GM21529 (cell line): ENCODE data around the gene RNASET2.
A peak's percentile ranks its signal among the peaks of the same experiment; 100 is the strongest.
"Not testable (repeated sequence)": the region's sequence is repeated elsewhere in the genome, so short reads cannot be mapped to it uniquely, and the experiment has no call there.

Experiments
- ATAC-seq: cut with Tn5 transposase; IDR thresholded peaks from one replicate; pipeline ENCODE4 v1.9.1; 2021; ENCODE audit not compliant: unreplicated experiment

RNASET2 gene

DNA sequence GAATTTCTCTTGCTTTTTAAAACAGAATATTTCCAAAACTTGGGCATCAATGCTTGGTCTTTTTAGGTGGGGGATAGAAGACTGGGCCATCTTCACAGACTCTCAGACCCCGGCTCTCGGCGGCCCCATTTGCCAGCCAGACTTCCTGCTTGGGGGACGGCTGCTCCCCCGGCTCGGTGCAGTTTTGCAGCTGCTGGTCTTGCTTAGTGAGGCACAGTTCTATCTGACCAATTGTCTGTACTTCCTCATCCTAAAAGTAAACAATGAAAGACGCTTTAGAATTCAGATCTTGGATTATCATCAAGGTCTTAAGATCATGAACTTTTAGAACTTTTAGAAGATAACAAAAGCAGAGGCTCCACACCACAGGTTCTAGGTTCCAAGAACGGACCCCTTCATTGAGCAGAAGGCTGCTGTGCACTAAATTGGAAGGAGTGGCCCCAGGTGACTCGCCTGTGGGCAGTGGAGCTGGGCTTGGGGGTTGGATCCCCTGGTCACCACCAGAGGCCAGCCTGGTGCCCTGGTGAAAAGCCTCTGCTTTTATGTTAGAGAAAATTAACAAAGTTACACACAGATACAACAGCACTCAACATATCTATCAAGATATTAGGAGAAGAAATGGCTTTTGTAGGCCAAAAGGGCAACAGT, 26.7 kb downstream of the RNASET2 start:
- ATAC-seq, result no peak

DNA sequence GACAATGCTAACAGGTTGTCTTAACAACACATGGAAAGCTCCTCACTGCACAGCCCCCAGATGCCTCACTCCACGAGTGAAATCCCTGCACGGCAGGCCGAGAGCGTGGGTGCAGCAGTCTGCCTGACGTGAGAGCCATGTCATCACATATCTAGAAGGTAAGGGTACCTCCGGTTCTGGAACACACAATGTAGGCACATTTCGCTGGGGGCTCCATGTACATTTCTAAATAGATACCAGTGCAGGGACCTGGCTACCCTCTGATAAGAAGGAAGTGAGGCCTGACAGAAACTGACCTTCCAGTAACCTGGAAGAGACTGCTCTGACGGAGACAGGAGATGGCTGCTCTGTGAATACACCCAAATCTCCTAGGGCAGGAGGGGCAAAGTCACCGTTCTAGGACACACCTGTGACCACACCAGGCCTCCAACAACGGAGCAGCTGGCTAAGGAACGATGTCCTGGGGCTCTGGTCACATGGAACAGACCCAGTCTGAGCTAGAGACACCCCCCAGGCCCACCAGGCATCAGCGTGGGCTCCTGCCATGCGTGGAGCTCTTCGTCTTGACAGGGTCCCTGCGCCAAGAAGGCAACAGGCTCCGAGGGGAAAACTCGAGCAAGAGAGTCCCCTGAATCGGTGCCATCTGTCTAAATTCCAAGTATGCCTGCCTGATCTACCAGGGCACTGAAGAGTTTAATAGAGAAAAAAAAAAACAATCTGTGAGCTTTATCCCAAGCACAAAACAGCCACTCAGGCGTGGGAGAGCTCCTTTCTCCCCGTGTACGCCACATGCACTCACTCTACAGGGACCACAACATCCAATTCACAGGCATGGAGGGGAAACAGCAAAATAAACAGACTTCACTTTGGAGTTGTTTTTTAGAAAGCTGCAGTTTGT, 27.5 kb downstream of the RNASET2 start:
- ATAC-seq, result no peak

DNA sequence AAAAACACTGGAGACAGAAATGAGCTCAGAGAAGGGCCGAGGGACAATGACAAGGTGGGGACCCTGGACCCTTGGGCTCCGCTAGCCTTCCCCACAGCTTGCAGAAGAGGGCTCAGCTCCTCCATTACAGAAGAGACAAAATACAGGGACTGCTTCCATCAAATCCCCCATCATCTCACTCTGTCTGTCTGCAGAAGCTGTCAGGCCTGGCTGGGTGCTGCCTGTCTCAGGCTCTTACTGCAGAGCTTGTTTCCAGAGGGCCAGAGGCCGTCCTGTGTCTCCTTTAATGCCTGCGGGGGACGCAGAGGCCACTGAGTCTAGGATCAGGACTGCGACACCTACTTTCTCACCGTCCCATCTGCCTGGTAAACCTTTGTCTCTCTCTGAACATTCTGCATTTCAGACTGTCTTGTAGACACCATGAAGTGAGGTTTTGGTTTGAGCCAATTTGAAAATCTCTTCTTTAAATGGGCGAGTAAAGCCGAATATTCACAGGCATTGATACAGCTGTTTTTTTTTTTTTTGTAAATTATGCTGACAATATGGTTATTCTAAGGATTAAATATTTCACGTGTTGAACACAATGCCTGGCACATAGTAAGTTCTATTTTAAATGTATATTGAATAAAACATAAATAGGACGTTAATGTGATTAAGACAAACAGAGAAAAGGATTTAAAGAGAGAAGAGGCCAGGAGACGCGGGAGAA, 28.3 kb downstream of the RNASET2 start:
- no peak for ATAC-seq

DNA sequence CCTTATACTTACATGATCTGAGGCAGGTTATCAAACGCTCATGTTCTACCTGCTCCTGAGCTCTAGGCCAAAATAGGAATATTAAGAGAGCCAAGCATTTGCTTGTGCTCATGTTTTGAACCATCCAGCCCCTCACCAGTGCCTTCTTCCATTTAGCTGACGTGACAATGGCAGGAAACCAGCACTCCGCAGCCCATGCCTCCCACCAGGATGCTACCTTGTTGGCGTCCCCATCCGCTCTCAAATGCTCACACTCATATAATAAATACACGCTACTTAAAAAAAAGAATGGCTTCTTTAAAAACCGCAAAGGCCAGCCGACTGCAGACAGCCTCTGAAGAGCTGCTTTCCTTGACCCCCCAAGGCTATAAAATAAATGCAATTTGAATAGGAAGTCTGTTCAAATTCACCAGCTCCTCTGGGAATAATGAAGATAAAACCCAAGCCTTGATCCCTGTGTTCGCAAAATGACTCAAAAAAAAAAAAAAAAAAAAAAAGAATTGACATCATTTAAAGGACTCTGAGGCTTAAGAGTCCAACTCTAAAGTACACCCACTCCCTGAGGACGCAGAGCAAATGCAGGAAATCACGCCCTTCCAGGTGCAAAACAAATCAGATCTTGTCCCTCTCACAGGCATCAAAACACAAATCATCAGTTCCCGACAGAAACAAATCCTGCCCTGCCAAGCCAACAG, 29.0 kb downstream of the RNASET2 start:
- ATAC-seq, result no peak

DNA sequence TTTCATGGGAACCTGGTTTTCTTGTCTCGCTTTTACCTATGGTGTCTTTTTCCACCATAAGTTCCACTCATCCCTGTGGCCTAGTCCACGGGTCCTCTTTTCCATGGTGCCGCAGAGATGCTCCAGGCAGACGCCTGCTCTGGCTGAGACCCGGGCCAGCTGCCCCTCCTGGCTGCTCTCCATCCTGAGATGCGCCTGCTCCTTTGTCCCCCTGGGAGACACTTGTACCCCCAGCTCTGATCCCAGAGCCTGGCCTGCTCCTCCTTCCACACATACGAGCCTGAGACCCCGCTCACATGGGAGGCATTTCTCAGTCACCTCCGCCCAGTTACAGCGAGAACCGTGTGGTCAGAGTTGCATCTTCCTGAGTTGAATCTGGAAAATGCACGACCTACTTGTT, 29.6 kb downstream of the RNASET2 start:
- ATAC-seq, result no peak

DNA sequence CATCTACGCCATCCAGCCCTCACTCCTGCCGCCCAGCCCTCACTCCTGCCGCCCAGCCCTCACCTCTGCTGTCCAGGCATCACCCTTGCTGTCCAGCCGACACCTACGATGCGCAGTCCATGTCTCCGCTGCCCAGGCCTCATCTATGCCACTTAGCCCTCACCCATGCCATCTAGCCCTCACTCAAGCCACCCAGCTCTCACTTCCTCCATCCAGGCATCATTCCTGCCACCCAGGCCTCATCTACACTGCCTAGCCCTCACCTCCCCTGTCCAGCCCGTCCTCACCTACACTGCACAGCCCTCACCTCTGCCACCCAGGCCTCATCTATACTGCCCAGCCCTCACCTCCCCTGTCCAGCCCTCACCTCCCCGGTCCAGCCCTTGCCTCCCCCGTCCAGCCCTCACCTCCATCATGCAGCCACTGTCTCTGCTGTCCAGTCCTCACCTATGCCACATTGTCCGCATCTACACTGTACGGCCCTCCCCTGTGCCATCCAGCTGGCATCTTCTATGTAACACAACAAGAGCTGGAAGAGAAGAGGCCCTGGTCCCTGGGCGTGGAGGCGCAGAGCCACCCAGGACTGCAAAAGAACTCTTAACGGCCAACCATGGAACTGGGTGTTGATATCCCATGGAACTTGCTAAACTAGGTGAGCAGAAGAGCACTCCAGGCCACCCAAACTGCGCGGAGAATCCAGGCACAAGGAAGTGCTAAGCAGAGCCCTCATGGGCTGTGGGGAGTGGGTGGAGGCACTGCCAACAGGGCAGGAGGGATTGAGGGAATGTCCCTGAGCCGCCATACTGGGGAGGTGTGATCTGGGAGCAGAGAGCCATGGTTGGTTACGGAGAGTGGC, 31.0 kb downstream of the RNASET2 start:
- ATAC-seq, result no peak

DNA sequence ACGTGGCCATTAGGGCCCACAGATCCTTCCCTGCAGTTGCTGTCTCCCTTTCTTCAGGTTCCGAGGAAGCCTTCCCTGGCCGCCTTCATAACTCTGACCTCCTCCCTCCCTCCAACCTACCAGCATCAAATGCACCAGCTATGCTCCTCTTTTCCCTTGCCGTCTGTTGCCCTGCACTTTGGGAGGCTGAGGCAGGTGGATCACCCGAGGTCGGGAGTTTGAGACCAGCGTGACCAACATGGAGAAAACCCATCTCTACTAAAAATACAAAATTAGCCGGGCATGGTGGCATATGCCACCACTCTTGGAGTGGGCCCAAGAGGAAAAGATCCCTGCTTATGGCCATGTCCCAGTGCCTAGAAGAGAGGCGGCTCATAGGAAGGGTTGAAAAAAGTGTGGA, 31.8 kb downstream of the RNASET2 start:
- ATAC-seq, result no peak

DNA sequence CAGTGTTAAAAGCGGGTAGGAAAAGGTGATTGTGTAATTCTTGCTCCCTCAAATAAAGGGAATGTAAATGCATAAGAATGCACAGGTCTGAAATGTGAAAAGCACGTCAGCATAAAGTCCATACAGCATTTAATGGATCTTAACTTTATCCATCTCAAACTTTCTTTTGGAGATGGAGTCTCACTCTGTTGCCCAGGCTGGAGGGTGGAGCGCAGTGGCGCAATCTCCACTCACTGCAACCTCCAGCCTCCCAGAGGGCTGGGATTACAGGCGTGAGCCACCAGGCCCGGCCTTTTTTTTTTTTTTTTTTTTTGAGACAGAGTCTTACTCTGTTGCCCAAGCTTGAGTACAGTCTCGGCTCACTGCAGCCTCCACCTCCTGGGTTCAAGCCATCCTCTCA, 33.4 kb downstream of the RNASET2 start:
- no peak for ATAC-seq

DNA sequence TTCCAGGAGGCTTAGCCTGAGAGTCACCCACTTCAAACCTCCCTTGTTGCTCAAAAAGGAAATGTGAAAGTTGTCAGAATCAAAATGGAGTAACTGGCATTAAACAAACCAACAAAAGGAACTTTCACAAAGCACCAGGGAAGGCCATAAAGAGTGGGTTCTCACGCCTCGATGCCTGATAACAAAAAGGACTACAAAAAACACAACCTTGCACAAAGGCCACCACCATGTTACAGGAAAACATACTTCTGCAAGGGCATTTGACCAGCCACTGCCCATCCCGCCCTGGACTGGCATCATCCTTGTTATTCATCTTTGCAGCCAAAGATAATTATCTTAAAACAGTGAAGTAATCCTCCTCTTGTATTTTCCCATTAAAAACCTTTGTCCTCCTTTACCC, 34.8 kb downstream of the RNASET2 start:
- ATAC-seq, result no peak

DNA sequence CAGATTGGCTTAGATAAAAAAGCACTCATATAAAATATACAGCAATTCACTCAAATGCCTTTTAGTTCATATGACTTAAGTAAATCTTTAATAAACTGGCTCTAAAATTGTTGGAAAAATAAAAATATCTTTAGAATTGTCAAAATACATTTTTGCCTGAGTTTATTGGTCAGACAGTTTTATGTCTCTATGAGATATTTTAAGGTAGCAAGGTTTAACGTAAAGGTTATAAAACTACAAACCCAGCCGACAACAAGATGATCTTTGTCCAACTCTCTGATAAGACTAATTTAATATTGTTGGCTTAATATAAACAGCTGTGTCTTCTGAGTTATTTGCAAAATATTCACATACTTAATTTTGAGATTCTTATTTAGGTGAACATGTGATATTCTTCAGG, 39.5 kb downstream of the RNASET2 start:
- ATAC-seq, result no peak

DNA sequence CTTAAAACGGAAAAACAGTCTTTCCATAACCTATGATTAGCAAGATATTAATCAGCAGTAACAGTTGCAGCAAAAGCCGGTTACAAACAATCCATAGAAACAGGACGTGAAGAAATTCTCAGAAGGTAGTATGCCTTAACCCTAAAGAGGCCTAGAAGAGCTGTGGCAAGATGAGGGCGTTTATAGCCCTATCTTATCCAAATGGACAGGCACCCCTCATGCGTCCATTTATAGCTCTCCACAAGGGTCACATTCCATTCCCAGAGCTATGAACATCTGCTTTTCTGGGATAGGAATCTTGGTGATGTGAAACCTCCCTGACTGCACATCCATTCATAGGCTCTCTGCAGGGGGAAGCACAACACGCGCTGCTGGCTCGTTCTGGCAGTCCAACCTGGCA, 40.9 kb downstream of the RNASET2 start:
- ATAC-seq, result not testable (repeated sequence)

DNA sequence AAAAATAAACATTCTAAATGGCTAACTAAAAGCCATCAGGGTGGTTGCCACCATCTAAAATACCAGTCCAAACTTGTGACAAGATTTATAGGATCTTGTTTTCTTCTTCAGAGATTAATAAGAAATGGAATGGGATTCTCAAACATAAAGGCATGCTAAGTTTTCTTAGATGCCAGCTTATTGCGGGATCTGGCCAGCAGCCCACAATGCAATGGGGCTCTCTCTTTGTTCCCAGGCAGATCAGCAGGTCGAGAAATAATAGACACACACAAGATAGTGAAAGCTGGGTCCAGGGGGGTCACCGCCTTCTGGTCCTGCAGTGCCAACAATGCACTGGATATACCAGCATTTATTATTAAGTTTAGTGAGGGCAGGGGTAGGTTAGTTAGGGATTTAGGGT, 41.4 kb downstream of the RNASET2 start:
- ATAC-seq, result not testable (repeated sequence)

DNA sequence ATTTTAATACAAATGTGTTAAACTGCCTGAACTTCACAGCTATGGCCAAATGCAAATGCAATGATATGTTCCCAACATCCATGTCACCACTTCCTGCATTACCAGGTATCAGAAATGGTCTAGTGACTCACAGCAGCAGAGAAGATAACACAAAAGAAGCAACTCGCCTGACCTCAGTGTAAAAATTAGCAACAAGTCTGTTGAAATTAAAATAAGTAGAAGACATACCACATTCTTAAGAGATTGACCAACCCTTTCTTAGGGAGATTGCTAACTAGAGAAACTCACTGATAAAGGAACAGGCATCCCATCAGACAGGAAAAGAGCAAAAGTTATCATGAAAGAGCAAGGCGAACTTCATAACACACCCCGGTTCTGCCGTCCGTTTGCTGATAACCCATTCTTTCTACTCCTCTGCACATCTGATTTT, 45.1 kb downstream of the RNASET2 start:
- no peak for ATAC-seq

DNA sequence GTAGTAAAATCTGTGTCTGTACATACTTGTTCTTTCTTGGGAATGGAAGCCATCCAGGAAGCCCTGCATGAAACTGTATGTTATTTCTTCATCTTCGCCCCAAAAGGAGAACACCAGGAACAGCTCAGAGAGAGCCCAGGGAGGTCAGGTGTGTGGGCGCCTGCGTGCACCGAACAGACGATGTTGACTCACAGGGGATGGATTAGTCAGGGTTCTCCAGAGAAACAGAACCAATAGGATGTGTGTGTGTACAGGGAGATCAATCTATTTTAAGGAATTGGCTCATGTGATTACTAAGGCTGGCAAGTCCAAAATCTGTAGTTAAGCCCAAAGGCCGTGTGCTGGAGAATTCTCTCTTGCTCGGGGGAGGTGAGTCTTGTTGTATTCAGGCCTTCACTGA, 45.7 kb downstream of the RNASET2 start:
- ATAC-seq, result no peak

DNA sequence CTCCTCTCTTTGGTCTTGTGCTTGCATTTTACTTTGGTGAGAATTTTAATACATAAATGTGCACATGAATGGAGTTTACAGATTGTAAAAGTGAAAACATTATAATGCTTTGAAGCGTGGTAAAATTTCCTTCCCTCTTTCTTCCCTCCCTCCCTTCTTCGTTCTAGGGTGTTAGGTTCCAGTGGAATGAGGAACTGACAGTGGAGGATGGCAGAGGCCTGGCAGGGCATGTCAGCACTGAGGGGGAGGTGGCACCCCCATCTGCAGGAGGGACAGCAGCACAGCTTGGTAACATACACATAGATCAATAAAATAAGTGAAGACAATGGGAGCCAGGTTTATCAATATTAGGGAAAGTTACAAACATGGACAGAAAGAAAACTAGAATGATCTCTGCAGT, 47.5 kb downstream of the RNASET2 start:
- no peak for ATAC-seq

DNA sequence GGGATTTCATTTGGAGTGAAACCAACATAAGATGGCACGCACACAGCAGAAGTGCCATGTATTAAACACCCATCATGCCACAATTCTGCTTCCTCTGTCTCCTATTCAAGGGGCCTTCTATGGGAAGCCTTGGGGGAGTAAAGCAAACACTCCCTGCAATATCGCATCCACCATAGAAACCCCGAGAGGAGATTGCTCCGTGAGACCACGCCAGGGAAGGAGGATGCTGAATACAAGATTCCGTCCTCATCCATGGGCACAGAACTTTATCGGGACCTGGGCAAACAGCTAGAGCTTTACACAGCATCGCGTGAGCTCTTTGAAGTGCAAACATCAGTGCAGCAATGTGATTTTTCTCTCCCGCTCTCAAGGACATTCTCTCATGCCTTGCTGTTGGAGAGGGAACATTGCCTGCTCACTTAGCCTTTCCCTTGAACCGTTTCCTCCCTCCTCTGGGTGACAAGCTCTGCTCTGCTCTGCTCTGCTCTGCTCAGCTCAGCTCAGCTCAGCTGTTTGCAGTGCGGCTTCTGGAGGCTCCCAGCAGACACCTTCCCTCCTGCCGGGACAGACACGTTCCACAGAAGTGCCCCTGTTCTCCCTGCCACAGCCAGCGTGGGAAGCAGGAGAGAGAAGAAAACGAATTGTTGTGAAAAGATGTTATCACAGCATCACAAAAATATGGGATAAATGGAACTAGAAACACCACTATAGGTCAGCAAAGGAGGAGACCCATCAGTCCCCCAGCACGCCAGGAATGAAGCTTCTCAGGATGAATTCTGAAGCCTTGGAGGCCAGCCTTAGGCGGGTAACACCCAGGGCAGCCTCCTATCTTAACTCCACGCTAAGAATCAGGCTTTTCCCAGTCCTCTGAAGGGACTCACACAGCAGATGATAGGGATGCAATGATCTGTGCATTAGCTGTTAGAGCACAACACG, 48.2 kb downstream of the RNASET2 start:
- no peak for ATAC-seq

DNA sequence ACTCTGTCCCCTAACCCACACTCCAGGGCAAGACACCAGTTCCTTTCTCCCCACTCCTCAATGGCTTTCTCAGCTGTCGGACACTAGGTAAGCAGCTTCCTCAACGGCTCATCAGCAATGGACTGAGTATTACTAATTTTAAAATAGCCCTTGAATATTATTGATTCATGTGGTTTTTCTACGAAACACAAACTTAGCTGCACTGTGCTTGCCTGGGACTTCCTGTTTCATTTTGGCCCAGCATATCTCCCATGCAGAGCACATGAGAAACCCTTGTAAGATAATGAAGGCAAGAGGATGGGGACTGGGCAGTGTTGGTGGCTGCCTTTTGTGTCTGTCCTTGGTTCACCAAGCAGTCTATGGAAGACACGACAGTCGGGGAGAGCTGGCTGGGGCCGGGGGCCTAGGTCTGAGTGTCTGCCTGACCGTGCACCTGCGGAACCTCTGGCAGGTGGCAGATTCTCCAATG, 48.9 kb downstream of the RNASET2 start:
- ATAC-seq, result peak; percentile 87

DNA sequence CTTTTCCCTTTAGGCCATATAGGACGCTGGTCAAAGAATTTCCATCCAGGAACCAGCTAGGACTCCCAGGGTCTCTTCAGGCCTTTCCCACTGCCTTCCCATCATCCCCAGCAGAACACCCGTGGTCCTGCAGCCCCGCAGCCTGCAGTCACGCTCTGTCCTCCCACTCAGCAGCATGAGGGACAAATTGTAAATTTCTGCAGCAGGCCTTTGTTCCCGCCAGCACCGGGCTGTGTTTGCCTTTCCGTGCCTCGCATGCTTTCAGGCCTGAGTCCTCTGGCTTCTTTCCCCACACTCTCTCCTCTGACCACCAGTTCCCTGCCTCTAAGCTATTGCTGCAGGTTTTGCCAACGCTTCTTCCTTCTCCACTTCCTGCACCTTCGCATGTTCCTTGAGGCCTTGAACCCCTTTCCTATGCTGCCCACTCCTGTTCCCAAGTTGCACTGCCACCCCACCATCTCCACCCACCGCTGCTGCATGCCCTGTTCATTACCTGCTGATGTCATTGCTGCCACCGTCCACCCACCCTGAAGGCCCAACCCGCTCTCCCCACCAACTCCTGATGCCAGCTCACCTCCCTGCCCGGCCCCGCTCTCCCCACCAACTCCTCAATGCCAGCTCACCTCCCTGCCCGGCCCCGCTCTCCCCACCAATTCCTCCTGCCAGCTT, 49.8 kb downstream of the RNASET2 start:
- ATAC-seq, result no peak
